Heart right ventricle (tissue), 16 donors: ENCODE data around the gene PARK7. TPM values are rescaled to one million over a fixed set of nuclear protein-coding genes. Genes with fewer than 3 reads are reported as not detected.

Experiments
- ATAC-seq, 8 donors: fragments of 200-7000 bp; cut with Tn5 transposase; one replicate each; pipeline ENCODE4 v1.9.1; 2020; ENCODE audit warnings: mild to moderate bottlenecking in 8 of 8, moderate library complexity in 8 of 8, moderate number of reproducible peaks in 1 of 8
- DNase-seq, 2 donors: peaks; one replicate each; pipeline ENCODE4 v3.0.0-alpha.2; 2020
- H3K27ac ChIP-seq, 10 donors: fragments of 200-600 bp; sonication (generic) in 2 of 10; one replicate each; pipeline versions ENCODE4 v1.5.0 to v1.8.0; 2020 to 2022; ENCODE audit warnings: mild to moderate bottlenecking in 3 of 10
- H3K27me3 ChIP-seq, 7 donors: fragments of 200-600 bp; one replicate each; pipeline ENCODE4 v1.8.0; 2021 to 2022; ENCODE audit warnings: mild to moderate bottlenecking in 2 of 7
- H3K36me3 ChIP-seq, 9 donors: fragments of 200-600 bp; sonication (generic) in 1 of 9; one replicate each; pipeline versions ENCODE4 v1.5.0 to v1.8.0; 2020 to 2022; ENCODE audit warnings: mild to moderate bottlenecking in 2 of 9
- H3K4me1 ChIP-seq, 9 donors: fragments of 200-600 bp; sonication (generic) in 1 of 9; one replicate each; pipeline versions ENCODE4 v1.5.0 to v1.8.0; 2020 to 2022; ENCODE audit warnings: mild to moderate bottlenecking in 4 of 9
- H3K4me3 ChIP-seq, 10 donors: fragments of 200-600 bp; sonication (generic) in 2 of 10; one replicate each; pipeline versions ENCODE4 v1.5.0 to v1.8.0; 2020 to 2022; ENCODE audit warnings: mild to moderate bottlenecking in 7 of 10, moderate library complexity in 2 of 10
- H3K9me3 ChIP-seq, 11 donors: fragments of 200-600 bp in 10 of 11; sonication (generic) in 2 of 11; one replicate each; pipeline versions ENCODE4 v1.5.0 to v1.8.0; 2013 to 2022; ENCODE audit warnings: mild to moderate bottlenecking in 2 of 11, control low read depth in 1 of 11, moderate library complexity in 1 of 11
- CTCF ChIP-seq, 9 donors: fragments of 200-600 bp; sonication (generic) in 2 of 9; IDR thresholded peaks; one replicate each; pipeline versions ENCODE4 v1.5.0 to v1.8.0; 2021 to 2022; ENCODE audit warnings: antibody characterized with exemption in 9 of 9, mild to moderate bottlenecking in 5 of 9, moderate library complexity in 1 of 9
- WGBS, 2 donors: extraction: QIAGEN DNeasy Blood & Tissue Kit; methylation state at CpG; one replicate each; pipeline ENCODE4 v1.1.7; 2013; ENCODE audit warnings: inconsistent platforms in 1 of 2; 5-methylcytosine and 5-hydroxymethylcytosine counted together
- intact Hi-C, 10 donors: fragments of 100-400 bp; cut with DNase I; formaldehyde crosslinking; loops; one replicate each; pipeline versions ENCODE4 v1.11.1 to v1.14.2; 2022
- polyA plus RNA-seq, 2 donors: library from polyadenylated mRNA; stranded (reverse); fragments of 200-250 nt; gene quantifications; one replicate each; pipeline ENCODE4 v1.2.3, GENCODE V29; 2013
- total RNA-seq, 10 donors: library from RNA; stranded (reverse); fragmentation: NEBNext Ultra II Directional in 3 of 10; extraction: Animal tissue kit (Norgen Biotek cat#: 25700) in 3 of 10; gene quantifications; one replicate each; pipeline versions ENCODE4 v1.2.1 to v1.2.4, GENCODE V29; 2021 to 2023
- donor health status: Arrhythmogenic right ventricular cardiomyopathy.
- donor health status: ischemic (EF 13 %, LVEDD 7.1; RV severe dilation, severe dysfunction).
- donor health status: healthy with polysubstance abuse.
- donor health status: DM: no; HTN: yes; CAD: no.
- donor health status: DM: no; HTN: no; CAD: no.
- donor health status: ischemic (EF 25% LVEDD 6.9; RV normal size, moderate dysfunction).
- donor health status: ischemic (EF 25% LVEDD 5.7; RV mildly dilated, moderate dysfunction).
- donor health status: healthy.
- donor health status: DM: yes; HTN: yes; CAD: no.
- donor health status: Ischemic cardiomyopathy.
- donor health status: ischemic (EF 35%, LVEDD 5.7; RV mildly dilated, moderate dysfunction).
- donor health status: nonischemic (EF 11% LVEDD 7.7; RV severe dilation, severe dysfunction).
- donor health status: DM: yes; HTN: yes; CAD: no.
- donor health status: PGD.
- donor health status: ischemic (EF 29% LVEDD 5.4; RV normal size, mild dysfunction).
- donor health status: nonischemic (EF 23%, LVEDD 6.1; RV moderate dilation, normal function).

PARK7 gene
- total and polyA plus RNA-seq, 12 donors: 322 to 462 (median 353) TPM

GRCh38 chr1:7967651-7968050, 6.1 kb downstream of the PARK7 start:
- H3K27me3 ChIP-seq: no peaks in the 10 kb centered on the region
- no peak overlapping the region for H3K27ac ChIP-seq
- H3K4me3 ChIP-seq: no peak overlapping the region
- ATAC-seq: no peak
- WGBS, 2 donors: 86 to 89% methylated on average over 4 of the region's 4 CpGs
- no peak for TF ChIP-seq CTCF (IDR thresholded peaks at IDR 0.05)
- intact Hi-C loops: no loop called here
- peaks cover 3 to 42% (median 34%) of the 10 kb centered on the region in 9 donors for H3K4me1 ChIP-seq
- no peak for DNase-seq
- no peaks in the 10 kb centered on the region for H3K9me3 ChIP-seq
- H3K36me3 ChIP-seq: peaks cover 0 to 99% (median 61%) of the 10 kb centered on the region in 9 donors

- peaks cover 0 to 21% (median 13%) of the 10 kb centered on the region in 9 donors for H3K4me1 ChIP-seq
- peaks cover 0 to 95% (median 50%) of the 10 kb centered on the region in 9 donors for H3K36me3 ChIP-seq
- no peak overlapping the region for H3K4me3 ChIP-seq
- H3K9me3 ChIP-seq: no peaks in the 10 kb centered on the region
- no peaks in the 10 kb centered on the region for H3K27me3 ChIP-seq
- no peak overlapping the region for H3K27ac ChIP-seq
- no peak for ATAC-seq
- WGBS, 2 donors: 82 to 89% methylated on average over 2 of the region's 2 CpGs
- intact Hi-C loops: loop anchor here in 1 of 10 donors (10.0 kb wide), 1 partner anchor 375 kb away; no protein-coding TSS in a partner anchor
- DNase-seq: no peak
- TF ChIP-seq CTCF (IDR thresholded peaks at IDR 0.05): no peak
These were observed 8.7 kb downstream of the PARK7 start for GRCh38 chr1:7970246-7970645.

- DNase-seq (no peak), ATAC-seq (no peak)
- Histone ChIP-seq H3K36me3 (peaks cover 0 to 94% (median 42%) of the 10 kb centered on the region in 9 donors), H3K4me3 (no peak overlapping the region), H3K9me3 (no peaks in the 10 kb centered on the region), H3K4me1 (peaks cover 0 to 24% (median 16%) of the 10 kb centered on the region in 9 donors), H3K27me3 (no peaks in the 10 kb centered on the region), H3K27ac (no peak overlapping the region)
- intact Hi-C loops: loop anchor here in 1 of 10 donors (10.0 kb wide), 1 partner anchor 374 kb away; no protein-coding TSS in a partner anchor
- TF ChIP-seq CTCF (IDR thresholded peaks at IDR 0.05): no peak
- 93 to 94% methylated on average over 6 of the region's 6 CpGs for WGBS, 2 donors
These were observed 9.5 kb downstream of the PARK7 start for GRCh38 chr1:7971024-7971423.

GRCh38 chr1:7972285-7972684, 10.8 kb downstream of the PARK7 start:
- H3K36me3 ChIP-seq: peaks cover 0 to 94% (median 38%) of the 10 kb centered on the region in 9 donors
- 94 to 96% methylated on average over 5 of the region's 5 CpGs for WGBS, 2 donors
- H3K27ac ChIP-seq: no peak overlapping the region
- no peaks in the 10 kb centered on the region for H3K9me3 ChIP-seq
- no peak for DNase-seq
- no peak for ATAC-seq
- H3K4me3 ChIP-seq: no peak overlapping the region
- intact Hi-C loops: loop anchor here in 1 of 10 donors (10.0 kb wide), 1 partner anchor 373 kb away; no protein-coding TSS in a partner anchor
- TF ChIP-seq CTCF (IDR thresholded peaks at IDR 0.05): no peak
- H3K4me1 ChIP-seq: peaks cover 0 to 23% (median 12%) of the 10 kb centered on the region in 9 donors
- H3K27me3 ChIP-seq: no peaks in the 10 kb centered on the region
